AG08396 (cell line): ENCODE measurements around the gene ZNF438.
"Not testable (repeated sequence)": the region's sequence is repeated elsewhere in the genome, so short reads cannot be mapped to it uniquely, and the experiment has no call there.

ENCODE experiments used
- DNase-seq: peaks from one replicate; pipeline ENCODE4 v3.0.0; 2012; ENCODE audit warnings: low spot score, mixed read lengths

The ZNF438 gene

GRCh38 chr10:30985512-30985911 is 46.2 kb downstream of the ZNF438 start:
- DNase-seq = no peak

DNA sequence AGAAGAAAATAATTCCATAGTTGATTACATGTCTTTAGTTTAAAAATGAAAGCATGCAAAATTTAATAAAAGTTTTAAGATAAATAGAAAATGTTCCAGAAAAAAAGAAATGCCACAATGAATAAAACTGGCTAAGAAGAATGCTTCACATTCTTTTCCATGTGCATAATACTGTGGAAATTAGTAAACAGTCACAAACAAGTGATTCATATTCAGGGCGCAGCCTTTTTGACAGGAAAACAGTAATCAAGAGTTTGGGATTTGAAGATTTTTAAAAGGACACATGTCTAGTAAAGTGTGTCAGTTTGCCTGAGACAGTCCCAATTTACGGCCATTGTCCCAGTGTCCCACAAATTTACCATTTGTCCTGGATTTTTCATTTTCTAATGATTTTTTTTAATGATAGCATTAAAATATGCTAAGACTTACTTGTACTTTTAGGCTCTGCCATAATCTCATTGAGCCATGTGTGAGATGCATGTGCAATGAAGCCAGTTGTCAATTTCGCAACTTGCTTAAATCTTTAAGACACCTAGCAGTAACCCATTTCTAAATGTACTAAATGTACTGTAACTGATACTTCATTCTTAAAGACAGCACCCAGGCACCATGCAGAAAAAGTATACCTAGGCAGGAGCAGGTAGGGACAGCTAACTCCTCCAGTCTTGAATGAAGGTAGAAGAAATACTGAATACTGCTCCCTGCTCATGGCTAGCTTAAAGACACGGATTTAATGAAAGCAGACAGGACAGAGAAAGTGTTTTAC is 46.9 kb downstream of the ZNF438 start:
- no peak for DNase-seq

GRCh38 chr10:30983209-30983608 is 48.5 kb downstream of the ZNF438 start:
- DNase-seq = not testable (repeated sequence)

DNA sequence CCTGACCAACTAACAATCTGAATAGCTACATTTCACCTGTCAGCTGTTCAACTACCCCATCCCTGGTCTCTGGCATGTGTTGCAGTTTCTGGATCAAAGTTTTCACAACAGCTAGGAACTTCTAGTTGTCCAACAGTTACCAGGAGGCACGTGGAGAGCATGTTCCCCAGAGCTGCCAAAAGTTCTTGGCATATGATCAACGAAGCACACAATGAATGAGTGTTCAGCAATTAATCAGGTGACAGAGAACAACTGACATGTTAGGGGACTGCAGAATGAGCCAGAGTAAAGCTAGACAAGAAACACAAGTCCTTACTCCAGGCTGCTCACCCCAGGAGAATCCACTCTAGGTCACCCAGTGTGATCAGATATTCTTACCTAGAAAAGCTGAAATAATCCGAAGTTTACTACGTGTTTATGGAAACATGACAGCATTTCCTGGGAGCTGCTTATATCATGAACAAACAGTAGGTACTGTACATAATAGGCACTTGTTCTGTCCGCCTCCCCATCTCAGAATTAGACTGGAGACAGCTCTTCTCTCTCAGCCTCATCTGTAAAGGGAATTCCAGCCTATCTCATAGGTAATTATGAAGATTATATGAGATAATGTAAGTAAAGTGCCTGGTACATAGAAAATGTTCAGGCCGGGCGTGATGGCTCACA is 50.6 kb downstream of the ZNF438 start:
- DNase-seq = peak; percentile 31

- DNase-seq = no peak
These were observed 51.7 kb downstream of the ZNF438 start for GRCh38 chr10:30979956-30980355.

DNA sequence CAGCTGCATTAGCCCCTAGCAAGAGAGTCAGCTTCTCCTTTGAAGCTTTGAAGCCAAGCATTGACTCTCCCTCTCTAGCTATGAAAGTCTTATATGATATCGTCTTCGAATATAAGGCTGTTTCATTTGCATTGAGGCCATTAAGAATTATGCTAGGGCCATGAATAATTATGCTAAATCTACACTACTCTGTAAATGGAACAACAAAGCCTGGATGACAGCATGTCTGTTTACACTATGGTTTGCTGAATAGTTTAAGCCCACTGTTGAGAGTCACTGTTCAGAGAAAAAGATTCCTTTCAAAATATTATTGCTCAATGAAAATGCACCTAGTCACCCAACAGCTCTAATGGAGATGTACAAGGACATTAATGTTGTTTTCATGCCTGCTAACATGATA is 52.8 kb downstream of the ZNF438 start:
- DNase-seq = no peak

GRCh38 chr10:30977385-30977784 is 54.3 kb downstream of the ZNF438 start:
- DNase-seq = no peak

DNA sequence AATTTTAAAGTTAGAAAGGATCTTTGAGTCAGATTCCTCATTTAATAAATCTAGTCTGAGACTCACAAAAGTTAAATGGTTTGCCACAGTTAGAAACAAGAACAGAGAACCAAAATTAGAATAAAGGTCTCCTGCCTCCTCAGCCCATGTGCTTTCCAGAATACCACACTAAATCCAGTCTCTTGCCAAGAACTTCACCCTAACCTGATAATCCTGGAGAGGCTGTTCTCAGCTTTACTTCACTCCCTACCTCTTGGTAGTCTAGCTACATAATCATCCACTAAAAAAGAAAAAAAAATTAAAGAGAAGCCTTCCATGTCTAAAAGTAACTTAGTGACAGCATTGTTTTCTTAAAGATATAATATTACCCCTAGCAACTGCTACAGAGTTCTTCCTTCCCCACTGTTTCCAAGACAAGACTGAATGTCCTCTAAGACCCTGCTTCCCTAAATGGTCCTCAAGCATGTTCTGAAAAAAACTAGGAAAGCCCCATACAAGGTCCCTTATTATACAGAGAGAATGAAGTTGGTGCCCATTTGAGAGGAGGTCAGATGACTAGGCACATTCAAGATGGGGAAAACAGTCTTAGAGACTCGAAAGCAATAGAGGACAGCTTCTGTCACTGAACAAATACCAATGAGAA is 56.8 kb downstream of the ZNF438 start:
- DNase-seq = no peak

GRCh38 chr10:30974355-30974754 is 57.3 kb downstream of the ZNF438 start:
- DNase-seq = no peak

DNA sequence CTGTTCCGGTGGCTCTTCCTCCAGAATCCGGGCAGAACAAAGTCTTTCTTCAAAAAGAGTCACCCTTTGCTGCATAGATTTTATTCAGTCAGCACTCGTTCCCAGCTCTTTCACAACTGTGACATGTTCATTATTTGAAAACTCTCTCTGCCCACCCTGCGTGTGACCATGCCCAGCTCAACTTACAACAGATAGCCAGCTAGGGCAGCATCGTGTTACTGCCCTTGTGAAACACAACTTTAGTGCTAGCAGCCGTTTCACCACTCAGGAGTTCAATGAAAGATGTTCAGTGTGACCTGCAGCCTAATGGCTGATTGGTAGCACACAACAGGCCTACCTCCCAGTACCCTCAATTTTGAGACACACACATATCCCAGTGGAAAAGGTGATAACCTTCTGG is 57.9 kb downstream of the ZNF438 start:
- DNase-seq = no peak

DNA sequence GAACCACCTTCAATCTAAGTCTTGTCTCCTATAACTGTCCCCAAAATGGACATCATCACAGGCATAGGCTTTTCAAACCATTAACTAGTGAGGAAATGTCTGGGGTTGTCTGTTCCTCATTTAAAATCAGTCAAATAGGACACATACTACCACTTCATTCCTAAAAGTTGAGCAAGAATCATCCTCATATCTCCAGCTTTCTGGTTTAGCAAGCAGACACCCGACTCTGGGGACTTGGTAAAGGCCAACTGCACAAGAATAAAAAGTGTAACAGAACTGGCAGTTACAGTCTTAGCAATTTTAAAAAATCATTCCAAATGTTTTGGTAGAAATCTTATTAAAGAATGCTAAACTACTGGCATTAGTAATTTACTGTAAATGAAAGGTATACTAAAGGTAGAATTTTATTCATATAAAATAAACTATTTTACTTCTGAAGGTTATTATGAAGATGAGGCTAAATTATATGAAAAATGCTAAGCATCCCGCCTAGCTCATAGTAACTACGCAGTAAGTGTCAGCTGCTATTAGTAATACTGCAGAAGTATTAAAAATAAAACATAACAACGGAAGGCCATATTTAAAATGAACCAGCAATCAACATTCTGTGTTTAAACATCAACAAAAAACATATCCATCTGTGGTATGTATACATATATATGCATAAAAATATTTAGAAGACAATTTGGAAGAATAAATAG is 60.8 kb downstream of the ZNF438 start:
- no peak for DNase-seq

GRCh38 chr10:30968711-30969110 is 63.0 kb downstream of the ZNF438 start:
- DNase-seq = no peak

GRCh38 chr10:30967650-30968410 is 63.8 kb downstream of the ZNF438 start:
- DNase-seq = no peak

DNA sequence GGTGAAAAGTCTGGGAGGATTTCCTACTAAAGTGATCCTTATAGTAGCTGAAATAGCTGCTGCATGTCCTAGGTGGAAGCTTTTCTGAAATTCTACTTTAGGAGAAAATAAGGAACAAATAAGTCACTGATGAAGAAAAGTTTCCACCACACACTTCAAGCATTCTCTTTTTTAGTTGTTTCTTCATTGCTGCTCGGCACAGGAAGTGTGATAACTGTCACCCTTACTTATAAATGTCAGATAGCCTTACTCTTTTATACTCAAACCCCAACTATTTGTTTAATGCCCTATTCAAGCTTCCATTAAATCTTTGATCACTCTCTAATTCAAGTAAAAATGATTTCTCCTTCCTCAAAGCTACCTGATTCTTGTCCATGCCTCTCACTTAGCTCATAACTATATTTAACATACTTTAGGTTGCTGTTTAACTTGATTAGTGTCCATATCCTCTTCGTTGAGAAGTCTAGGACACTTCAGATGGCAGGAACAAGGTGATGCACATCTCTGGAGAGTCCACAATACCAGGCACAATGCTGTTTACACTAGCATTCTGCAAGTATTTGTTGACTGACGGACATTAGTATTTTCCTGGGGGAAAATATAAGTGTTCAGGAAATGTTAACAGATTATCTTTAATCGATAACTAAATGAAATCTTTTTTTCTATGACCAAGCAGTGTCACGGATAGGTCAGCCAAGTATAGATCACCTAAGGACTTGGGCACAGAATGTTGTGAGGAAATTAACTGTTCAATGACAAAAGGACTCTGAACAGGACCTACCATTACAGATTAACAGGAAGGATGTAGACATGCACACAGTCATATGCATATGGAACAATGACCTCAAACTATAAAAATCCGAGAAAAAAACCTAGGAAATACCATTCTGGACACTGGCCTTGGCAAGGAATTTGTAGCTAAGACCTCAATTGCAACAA is 67.4 kb downstream of the ZNF438 start:
- DNase-seq = no peak

DNA sequence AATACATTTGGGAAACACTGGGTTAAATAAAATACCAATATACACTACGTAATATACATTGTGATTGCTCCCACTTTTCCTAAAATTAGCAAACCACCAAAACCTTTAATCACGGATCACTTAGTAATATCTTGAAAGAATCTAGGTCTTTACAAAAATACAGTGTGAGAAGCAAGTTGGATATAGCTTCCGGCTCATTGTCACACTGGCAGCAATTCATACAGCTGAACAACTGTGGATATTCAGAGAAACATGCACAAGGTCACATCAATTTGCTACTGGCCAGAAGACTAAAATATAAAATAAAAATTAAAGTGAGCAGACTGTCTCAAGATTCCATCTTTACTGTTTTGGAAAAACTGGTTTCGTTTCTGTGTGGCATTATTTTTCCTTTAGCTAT is 69.1 kb downstream of the ZNF438 start:
- DNase-seq = no peak

DNA sequence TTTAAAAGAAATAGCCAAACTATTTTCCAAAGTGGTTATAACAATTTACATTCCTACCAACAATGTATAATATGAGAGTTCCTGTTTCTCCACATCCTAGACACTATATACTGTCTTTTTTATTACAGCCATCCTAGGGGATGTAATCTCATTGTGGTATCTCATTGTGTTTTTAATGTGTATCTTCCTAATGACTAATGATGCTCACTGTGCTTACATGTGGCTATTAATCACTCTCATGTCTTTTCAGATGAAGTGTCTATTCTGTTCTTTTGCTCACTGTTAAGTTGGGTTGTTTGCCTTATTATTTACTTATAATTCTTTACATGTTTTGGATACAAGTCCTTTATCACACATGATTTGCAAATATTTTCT is 71.8 kb downstream of the ZNF438 start:
- DNase-seq = no peak

GRCh38 chr10:30949218-30949617 is 82.4 kb downstream of the ZNF438 start:
- not testable (repeated sequence) for DNase-seq

DNA sequence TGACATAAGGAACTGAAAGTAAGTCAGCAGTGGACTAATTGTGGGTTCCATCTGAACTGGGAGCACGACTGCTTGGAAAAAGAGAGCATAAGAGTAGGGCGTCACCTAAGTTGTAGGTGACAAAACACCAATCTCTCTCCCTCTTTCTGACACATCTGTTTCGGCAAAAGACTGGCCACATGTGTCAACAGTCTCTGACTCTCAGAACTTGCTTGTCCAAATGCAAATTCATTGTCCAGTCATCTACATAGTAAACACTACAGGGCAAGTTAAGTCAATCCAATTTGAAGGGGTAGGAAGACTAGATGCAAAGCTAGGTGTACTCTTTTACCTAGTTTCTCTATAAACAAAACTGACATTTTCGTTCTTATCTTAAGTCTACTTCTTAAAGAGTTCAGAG is 87.7 kb downstream of the ZNF438 start:
- DNase-seq = no peak

DNA sequence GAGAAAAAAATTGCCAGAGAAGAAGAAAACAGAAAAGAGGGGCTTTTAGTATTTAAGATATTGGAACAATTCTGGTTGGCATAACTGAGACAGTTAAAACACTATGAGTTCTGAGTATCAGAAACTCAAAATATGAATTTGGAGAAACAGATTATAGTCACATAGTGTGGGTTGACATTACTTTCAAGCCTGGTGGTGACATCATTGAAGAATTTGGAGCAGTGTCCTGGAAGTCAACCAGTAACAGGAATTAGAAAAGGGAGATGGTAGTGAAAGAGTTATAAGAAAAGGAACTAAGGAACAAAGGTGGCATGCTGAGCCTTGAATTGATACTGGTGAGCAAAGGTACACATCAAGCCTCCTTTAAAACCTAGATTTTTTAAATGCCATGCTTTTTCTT is 88.2 kb downstream of the ZNF438 start:
- no peak for DNase-seq

- no peak for DNase-seq
These were observed 91.4 kb downstream of the ZNF438 start for GRCh38 chr10:30940256-30940655.
